Measurements from ENCODE around the gene GRM1.

Gene GRM1

DNA sequence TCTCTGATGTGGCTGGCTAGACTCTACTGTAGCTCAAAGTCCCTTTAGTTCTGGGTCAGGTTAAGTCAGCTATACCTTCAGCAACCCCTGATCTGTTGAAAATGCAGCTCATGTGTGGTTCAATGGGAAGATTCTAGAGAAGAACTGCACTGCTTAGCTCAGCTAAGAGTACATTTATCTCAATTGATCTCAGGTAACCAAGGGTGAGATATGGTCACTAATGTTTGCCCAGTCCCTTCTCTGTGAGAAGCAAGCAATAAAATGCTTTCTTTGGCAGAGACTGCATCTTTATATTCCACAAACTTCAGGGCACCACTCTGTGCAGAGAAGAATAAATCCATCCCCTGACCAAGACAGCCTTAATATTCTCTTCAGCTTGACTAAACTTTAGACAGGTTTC is 274.1 kb downstream of the GRM1 start:
- Histone ChIP-seq H3K4me3 (ENCODE audit: low read depth in 1 of 5, low read length in 5 of 5) (no peak overlapping the region), H3K27ac (ENCODE audit: low read depth, low read length) (no peak overlapping the region)

DNA sequence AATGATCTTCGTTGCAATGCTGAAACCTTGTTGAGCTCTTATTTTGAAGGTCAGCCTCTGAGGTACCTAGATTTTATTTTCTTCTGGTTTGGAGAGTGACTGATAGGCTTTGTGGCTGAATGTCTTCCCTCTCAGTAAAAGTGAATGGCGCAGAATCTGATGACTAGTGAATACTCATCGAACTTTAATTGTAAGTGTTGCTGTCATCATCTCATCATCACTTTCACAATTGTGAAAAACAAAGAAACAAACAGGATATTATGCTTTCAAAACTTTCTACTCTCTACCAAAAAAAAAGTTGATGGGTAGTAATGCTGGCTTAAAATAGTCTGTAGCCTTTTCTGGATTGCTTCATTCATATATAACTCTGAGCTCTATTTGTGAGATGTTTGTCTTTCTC is 275.3 kb downstream of the GRM1 start:
- Histone ChIP-seq H3K4me3 (ENCODE audit: low read depth in 1 of 5, low read length in 5 of 5) (no peak overlapping the region), H3K27me3 (ENCODE audit: control insufficient read depth in 5 of 5, insufficient read depth in 4 of 5, low read length in 5 of 5) (no peaks in the 10 kb centered on the region), H3K27ac (ENCODE audit: low read depth, low read length) (no peak overlapping the region), H3K36me3 (ENCODE audit: control insufficient read depth in 5 of 5, insufficient read depth in 5 of 5, low read length in 5 of 5) (no peaks in the 10 kb centered on the region), H3K9ac (ENCODE audit: low read length in 5 of 5) (no peak overlapping the region), H3K4me1 (ENCODE audit: control insufficient read depth in 5 of 5, insufficient read depth in 5 of 5, low read length in 5 of 5) (peaks cover 0 to 4% (median 0%) of the 10 kb centered on the region in 5 donors), H3K9me3 (ENCODE audit: control insufficient read depth in 5 of 5, low read length in 5 of 5) (no peaks in the 10 kb centered on the region)

More for the DNA sequence above, 274.1 kb downstream of the GRM1 start:
- H3K27me3 ChIP-seq (ENCODE audit: control insufficient read depth in 5 of 5, insufficient read depth in 4 of 5, low read length in 5 of 5): no peaks in the 10 kb centered on the region
- peaks cover 0 to 4% (median 0%) of the 10 kb centered on the region in 5 donors for H3K4me1 ChIP-seq (ENCODE audit: control insufficient read depth in 5 of 5, insufficient read depth in 5 of 5, low read length in 5 of 5)
- no peaks in the 10 kb centered on the region for H3K9me3 ChIP-seq (ENCODE audit: control insufficient read depth in 5 of 5, low read length in 5 of 5)
- no peaks in the 10 kb centered on the region for H3K36me3 ChIP-seq (ENCODE audit: control insufficient read depth in 5 of 5, insufficient read depth in 5 of 5, low read length in 5 of 5)
- H3K9ac ChIP-seq (ENCODE audit: low read length in 5 of 5): no peak overlapping the region

DNA sequence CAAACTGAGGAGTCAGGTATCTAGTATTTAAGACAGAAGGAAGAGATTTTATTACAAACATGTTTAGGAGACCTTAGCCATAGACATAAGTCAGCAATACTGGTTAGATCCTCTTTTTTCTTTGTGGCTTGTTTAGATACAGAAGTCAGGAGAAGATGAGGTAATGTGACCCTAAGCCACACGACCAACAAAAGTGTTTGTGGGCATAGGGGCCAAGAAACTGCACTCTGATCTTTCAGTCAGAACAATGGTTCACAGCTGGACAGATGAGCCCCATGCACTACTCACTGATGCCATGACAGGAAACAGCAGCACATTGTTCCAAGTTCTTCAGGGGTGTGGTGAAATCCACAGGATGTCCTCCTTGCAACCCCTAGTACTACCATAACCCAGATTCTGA is 276.2 kb downstream of the GRM1 start:
- H3K27me3 ChIP-seq (ENCODE audit: control insufficient read depth in 5 of 5, insufficient read depth in 4 of 5, low read length in 5 of 5): no peaks in the 10 kb centered on the region
- H3K27ac ChIP-seq (ENCODE audit: low read depth, low read length): no peak overlapping the region
- no peaks in the 10 kb centered on the region for H3K9me3 ChIP-seq (ENCODE audit: control insufficient read depth in 5 of 5, low read length in 5 of 5)
- no peaks in the 10 kb centered on the region for H3K36me3 ChIP-seq (ENCODE audit: control insufficient read depth in 5 of 5, insufficient read depth in 5 of 5, low read length in 5 of 5)
- H3K9ac ChIP-seq (ENCODE audit: low read length in 5 of 5): no peak overlapping the region
- H3K4me3 ChIP-seq (ENCODE audit: low read depth in 1 of 5, low read length in 5 of 5): no peak overlapping the region
- peaks cover 0 to 4% (median 0%) of the 10 kb centered on the region in 5 donors for H3K4me1 ChIP-seq (ENCODE audit: control insufficient read depth in 5 of 5, insufficient read depth in 5 of 5, low read length in 5 of 5)

DNA sequence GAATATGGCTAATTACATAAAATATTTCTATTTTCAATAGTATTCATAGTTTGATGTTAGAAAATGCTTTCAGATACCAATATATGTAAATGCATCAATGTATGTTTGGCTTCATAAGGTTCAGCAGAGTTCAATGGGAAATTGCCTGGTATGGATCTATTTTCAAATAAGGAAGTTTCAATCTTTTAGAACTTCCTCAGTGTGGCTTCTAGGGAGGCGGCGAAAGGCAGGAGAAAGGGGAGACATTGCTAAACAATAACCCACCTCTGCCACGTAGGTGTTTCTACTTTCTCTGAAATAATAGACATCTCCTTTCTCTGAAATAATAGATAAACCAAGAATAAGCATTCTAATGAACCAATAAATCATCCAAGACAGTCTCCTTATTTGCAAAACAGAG is 277.1 kb downstream of the GRM1 start:
- Histone ChIP-seq H3K27ac (ENCODE audit: low read depth, low read length) (no peak overlapping the region), H3K9ac (ENCODE audit: low read length in 5 of 5) (no peak overlapping the region), H3K9me3 (ENCODE audit: control insufficient read depth in 5 of 5, low read length in 5 of 5) (no peaks in the 10 kb centered on the region), H3K36me3 (ENCODE audit: control insufficient read depth in 5 of 5, insufficient read depth in 5 of 5, low read length in 5 of 5) (no peaks in the 10 kb centered on the region), H3K4me3 (ENCODE audit: low read depth in 1 of 5, low read length in 5 of 5) (no peak overlapping the region), H3K27me3 (ENCODE audit: control insufficient read depth in 5 of 5, insufficient read depth in 4 of 5, low read length in 5 of 5) (no peaks in the 10 kb centered on the region), H3K4me1 (ENCODE audit: control insufficient read depth in 5 of 5, insufficient read depth in 5 of 5, low read length in 5 of 5) (peaks cover 0 to 4% (median 0%) of the 10 kb centered on the region in 5 donors)

DNA sequence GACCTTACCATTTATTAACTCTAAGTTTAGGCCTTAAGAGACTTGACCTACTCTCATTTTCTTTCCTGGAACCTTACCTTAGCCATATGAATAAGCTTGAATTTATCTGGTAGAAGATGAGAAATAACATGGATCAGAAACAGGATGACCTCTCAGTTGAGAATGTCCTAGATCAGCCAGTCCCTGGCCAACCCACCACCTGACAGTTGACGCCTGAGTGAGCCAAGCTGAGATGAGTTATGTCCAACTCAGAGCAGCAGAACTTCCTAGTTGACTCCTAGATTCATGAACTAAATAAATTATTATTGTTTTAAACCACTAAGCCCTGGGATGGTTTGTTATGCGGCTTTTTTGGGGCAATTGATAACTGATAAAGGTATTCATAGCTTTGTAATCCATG is 281.8 kb downstream of the GRM1 start:
- Histone ChIP-seq H3K4me3 (ENCODE audit: low read depth in 1 of 5, low read length in 5 of 5) (no peak overlapping the region), H3K27ac (ENCODE audit: low read depth, low read length) (no peak overlapping the region), H3K9ac (ENCODE audit: low read length in 5 of 5) (no peak overlapping the region), H3K36me3 (ENCODE audit: control insufficient read depth in 5 of 5, insufficient read depth in 5 of 5, low read length in 5 of 5) (no peaks in the 10 kb centered on the region), H3K4me1 (ENCODE audit: control insufficient read depth in 5 of 5, insufficient read depth in 5 of 5, low read length in 5 of 5) (no peaks in the 10 kb centered on the region), H3K9me3 (ENCODE audit: control insufficient read depth in 5 of 5, low read length in 5 of 5) (no peaks in the 10 kb centered on the region), H3K27me3 (ENCODE audit: control insufficient read depth in 5 of 5, insufficient read depth in 4 of 5, low read length in 5 of 5) (no peaks in the 10 kb centered on the region)

DNA sequence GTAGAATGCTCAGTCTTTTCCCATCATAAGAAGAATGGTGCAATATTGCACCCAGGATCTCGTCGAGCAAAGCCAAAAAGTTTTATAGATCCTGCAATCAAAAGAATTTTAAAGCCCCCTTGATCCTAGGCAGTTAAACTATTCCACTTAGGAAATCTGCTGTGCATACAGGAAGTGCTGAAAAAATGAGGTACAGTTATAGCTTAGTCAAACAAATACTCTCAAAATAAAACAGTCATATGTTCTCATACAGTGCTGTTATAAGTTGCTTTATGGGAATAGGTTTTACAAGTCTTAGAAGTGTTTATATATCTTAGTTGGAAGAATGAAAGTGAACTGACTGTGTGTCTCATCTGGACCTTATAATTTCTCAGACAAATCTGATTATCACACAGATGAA is 282.2 kb downstream of the GRM1 start:
- Histone ChIP-seq H3K27me3 (ENCODE audit: control insufficient read depth in 5 of 5, insufficient read depth in 4 of 5, low read length in 5 of 5) (no peaks in the 10 kb centered on the region), H3K27ac (ENCODE audit: low read depth, low read length) (no peak overlapping the region), H3K4me1 (ENCODE audit: control insufficient read depth in 5 of 5, insufficient read depth in 5 of 5, low read length in 5 of 5) (no peaks in the 10 kb centered on the region), H3K9ac (ENCODE audit: low read length in 5 of 5) (no peak overlapping the region), H3K36me3 (ENCODE audit: control insufficient read depth in 5 of 5, insufficient read depth in 5 of 5, low read length in 5 of 5) (no peaks in the 10 kb centered on the region), H3K9me3 (ENCODE audit: control insufficient read depth in 5 of 5, low read length in 5 of 5) (no peaks in the 10 kb centered on the region), H3K4me3 (ENCODE audit: low read depth in 1 of 5, low read length in 5 of 5) (no peak overlapping the region)

DNA sequence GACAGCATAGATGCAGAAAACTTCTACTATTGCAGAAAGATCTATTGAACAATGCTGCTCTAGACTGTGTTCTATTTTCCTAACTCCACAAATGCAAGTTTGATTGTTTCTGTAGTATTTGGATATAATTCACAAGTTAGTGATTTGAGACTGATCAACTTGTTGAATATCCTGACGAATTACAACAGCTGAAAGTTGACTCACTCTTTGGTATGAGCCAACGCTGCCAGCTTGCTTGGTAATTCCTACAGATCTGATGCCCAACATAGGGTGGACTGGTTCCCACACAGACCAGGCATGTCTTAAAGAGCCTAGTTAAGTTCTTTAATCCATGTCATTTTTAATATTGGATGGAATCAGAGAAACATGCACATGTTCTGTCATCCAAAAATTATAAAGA is 283.7 kb downstream of the GRM1 start:
- H3K4me1 ChIP-seq (ENCODE audit: control insufficient read depth in 5 of 5, insufficient read depth in 5 of 5, low read length in 5 of 5): no peaks in the 10 kb centered on the region
- H3K4me3 ChIP-seq (ENCODE audit: low read depth in 1 of 5, low read length in 5 of 5): no peak overlapping the region
- H3K27ac ChIP-seq (ENCODE audit: low read depth, low read length): no peak overlapping the region
- H3K9ac ChIP-seq (ENCODE audit: low read length in 5 of 5): no peak overlapping the region
- no peaks in the 10 kb centered on the region for H3K36me3 ChIP-seq (ENCODE audit: control insufficient read depth in 5 of 5, insufficient read depth in 5 of 5, low read length in 5 of 5)
- H3K27me3 ChIP-seq (ENCODE audit: control insufficient read depth in 5 of 5, insufficient read depth in 4 of 5, low read length in 5 of 5): no peaks in the 10 kb centered on the region
- no peaks in the 10 kb centered on the region for H3K9me3 ChIP-seq (ENCODE audit: control insufficient read depth in 5 of 5, low read length in 5 of 5)

DNA sequence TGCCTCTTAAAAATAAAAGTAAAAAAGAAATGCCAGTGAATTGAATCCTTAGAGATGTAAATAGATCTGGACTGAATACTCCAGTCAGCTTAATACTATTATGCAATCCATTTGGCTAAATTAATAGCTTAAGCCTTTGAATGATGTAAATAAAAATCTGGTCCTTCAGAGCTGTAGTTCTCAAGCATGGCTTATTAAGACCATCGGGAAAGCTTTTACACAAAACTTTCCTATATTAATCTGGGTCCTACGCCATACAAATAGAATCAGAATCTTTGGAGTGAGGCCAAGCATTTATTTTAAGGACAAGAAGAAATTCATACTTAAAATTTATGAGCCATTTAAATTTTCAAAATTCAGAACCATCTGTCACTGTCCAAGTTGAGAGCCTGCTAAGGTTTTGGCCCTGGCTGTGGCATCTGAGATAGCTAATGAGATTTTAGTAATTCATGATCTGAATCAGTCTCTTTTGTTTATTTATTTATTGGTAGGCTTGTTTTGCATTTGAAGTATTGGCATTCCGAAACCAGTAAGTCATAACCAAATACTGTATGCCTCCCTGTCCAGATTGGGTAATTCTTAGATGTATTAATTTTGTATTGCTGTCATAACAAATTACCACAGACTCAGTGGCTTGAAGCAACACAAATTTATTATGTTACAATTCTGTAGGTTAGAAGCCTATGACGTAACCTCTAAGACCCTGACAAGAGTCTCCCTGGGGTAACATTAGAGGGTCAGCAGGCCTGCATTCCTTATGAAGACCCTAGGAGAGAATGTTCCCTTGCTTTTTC is 286.7 kb downstream of the GRM1 start:
- Histone ChIP-seq H3K4me3 (ENCODE audit: low read depth in 1 of 5, low read length in 5 of 5) (no peak overlapping the region), H3K27ac (ENCODE audit: low read depth, low read length) (no peak overlapping the region), H3K36me3 (ENCODE audit: control insufficient read depth in 5 of 5, insufficient read depth in 5 of 5, low read length in 5 of 5) (no peaks in the 10 kb centered on the region), H3K4me1 (ENCODE audit: control insufficient read depth in 5 of 5, insufficient read depth in 5 of 5, low read length in 5 of 5) (no peaks in the 10 kb centered on the region), H3K9ac (ENCODE audit: low read length in 5 of 5) (no peak overlapping the region), H3K9me3 (ENCODE audit: control insufficient read depth in 5 of 5, low read length in 5 of 5) (no peaks in the 10 kb centered on the region), H3K27me3 (ENCODE audit: control insufficient read depth in 5 of 5, insufficient read depth in 4 of 5, low read length in 5 of 5) (no peaks in the 10 kb centered on the region)

DNA sequence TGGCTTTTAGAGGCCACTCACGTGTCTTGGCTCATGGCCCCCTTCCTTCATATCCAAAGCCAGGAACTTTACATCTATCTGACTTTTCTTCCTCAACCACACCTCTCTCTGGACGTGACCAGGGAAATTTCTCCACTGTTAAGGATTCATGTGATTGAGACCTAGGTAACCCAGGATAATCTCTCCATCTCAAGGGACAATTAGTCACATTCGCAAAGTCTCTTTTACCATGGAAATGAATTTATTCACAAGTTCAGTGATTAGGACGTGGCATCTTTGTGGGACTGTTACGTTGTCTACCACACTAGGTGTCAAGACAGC is 287.3 kb downstream of the GRM1 start:
- Histone ChIP-seq H3K27ac (ENCODE audit: low read depth, low read length) (no peak overlapping the region), H3K9me3 (ENCODE audit: control insufficient read depth in 5 of 5, low read length in 5 of 5) (no peaks in the 10 kb centered on the region), H3K4me3 (ENCODE audit: low read depth in 1 of 5, low read length in 5 of 5) (no peak overlapping the region), H3K9ac (ENCODE audit: low read length in 5 of 5) (no peak overlapping the region), H3K4me1 (ENCODE audit: control insufficient read depth in 5 of 5, insufficient read depth in 5 of 5, low read length in 5 of 5) (no peaks in the 10 kb centered on the region), H3K36me3 (ENCODE audit: control insufficient read depth in 5 of 5, insufficient read depth in 5 of 5, low read length in 5 of 5) (no peaks in the 10 kb centered on the region), H3K27me3 (ENCODE audit: control insufficient read depth in 5 of 5, insufficient read depth in 4 of 5, low read length in 5 of 5) (no peaks in the 10 kb centered on the region)

DNA sequence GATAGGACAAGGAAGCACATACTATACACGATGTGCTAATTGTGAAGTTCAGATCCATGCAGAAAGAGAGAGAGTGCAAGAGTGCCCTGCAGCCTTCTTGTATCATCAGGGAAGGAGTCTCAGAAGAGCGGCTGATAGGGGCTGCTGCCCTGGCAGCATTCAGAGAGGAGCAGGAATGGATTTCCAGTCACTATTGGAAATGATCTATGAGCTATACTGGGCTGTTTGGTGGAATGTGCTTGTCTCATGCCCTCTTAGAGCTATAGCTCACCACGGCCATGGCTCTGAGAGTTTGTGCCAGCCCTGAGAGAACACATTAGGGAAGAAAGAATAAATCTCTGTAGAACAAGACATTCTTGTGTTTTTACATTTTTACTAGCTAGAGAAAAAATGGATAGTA is 302.2 kb downstream of the GRM1 start:
- Histone ChIP-seq H3K9ac (ENCODE audit: low read length in 5 of 5) (no peak overlapping the region), H3K36me3 (ENCODE audit: control insufficient read depth in 5 of 5, insufficient read depth in 5 of 5, low read length in 5 of 5) (no peaks in the 10 kb centered on the region), H3K27me3 (ENCODE audit: control insufficient read depth in 5 of 5, insufficient read depth in 4 of 5, low read length in 5 of 5) (no peaks in the 10 kb centered on the region), H3K9me3 (ENCODE audit: control insufficient read depth in 5 of 5, low read length in 5 of 5) (peaks cover 0 to 3% (median 0%) of the 10 kb centered on the region in 5 donors), H3K4me1 (ENCODE audit: control insufficient read depth in 5 of 5, insufficient read depth in 5 of 5, low read length in 5 of 5) (no peaks in the 10 kb centered on the region), H3K4me3 (ENCODE audit: low read depth in 1 of 5, low read length in 5 of 5) (no peak overlapping the region), H3K27ac (ENCODE audit: low read depth, low read length) (no peak overlapping the region)
